ENCODE results near the gene RNF181.

Gene RNF181

GRCh38 chr2:85577386-85578242 is 17.9 kb upstream of the RNF181 start, which contains the start of gene VAMP8:
TSS of gene VAMP8 (plus strand) at chr2:85577586. CDS start at chr2:85577647, 61 bp downstream.
- 0 out of 2 replicates have a peak, but pooled peaks cover 2% of the 10 kb centered on the region for H3K27me3 ChIP-seq (ENCODE audit: control insufficient read depth, insufficient read depth, low read length)
- peaks cover 13% of the 10 kb centered on the region for H3K36me3 ChIP-seq (ENCODE audit: control insufficient read depth, insufficient read depth, low read length)
- no peaks in the 10 kb centered on the region for H3K9me3 ChIP-seq (ENCODE audit: control insufficient read depth, insufficient read depth, low read depth, low read length)
- H3K4me3 ChIP-seq (ENCODE audit: low read depth, low read length), result peak within 1 kb of the TSS; percentile 68
- H3K27ac ChIP-seq (ENCODE audit: low read depth, low read length), result peak within 1 kb of the TSS; percentile 85; the same call in 1 of the 2 replicates
- peak within 1 kb of the TSS; percentile 72 for H3K9ac ChIP-seq (ENCODE audit: low read length)
- peaks cover 33% of the 10 kb centered on the region for H3K4me1 ChIP-seq (ENCODE audit: control insufficient read depth, insufficient read depth, low read length)

DNA sequence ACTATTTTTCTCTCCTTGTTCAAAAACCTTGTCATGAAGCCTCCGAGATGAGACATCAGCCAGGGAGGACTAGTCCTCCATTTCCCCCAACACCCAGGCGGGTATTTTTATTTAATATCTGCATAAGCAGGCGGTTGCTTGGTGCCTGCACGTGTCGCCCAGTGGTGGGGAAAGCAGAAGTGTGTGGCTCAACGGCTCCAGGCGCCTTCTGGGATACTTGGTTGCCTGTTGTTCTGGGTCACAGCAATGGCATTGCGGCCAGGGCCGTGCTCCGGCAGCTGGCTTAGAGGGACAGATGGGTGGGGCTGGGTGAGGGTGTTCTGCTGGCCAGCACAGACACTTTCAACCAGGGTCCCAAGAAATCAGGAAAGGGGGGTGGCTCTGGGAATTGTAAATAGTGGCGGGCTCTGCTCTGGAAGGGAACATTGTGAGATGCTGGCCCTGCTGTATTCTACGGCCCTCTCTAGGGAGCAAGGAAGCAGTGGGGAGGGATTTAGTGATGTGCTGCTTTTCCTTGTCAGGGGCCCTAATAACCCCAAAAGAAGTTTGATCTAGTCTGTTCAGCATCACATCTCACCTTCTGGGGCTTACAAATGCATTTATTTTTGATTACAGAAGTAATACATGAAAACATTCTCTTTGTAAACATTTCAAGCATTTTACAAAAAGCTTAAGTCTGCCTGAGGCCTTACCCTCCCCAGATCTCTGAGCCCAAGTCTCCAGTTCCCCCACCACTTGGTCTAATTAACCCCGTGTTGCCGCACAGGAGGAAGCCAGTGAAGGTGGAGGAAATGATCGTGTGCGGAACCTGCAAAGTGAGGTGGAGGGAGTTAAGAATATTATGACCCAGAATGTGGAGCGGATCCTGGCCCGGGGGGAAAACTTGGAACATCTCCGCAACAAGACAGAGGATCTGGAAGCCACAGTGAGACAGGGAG is 17.0 kb upstream of the RNF181 start:
- Histone ChIP-seq H3K9me3 (ENCODE audit: control insufficient read depth, insufficient read depth, low read depth, low read length) (no peaks in the 10 kb centered on the region), H3K9ac (ENCODE audit: low read length) (peak overlapping the region; percentile 72), H3K27me3 (ENCODE audit: control insufficient read depth, insufficient read depth, low read length) (peaks cover under 1% of the 10 kb centered on the region; the same call in 1 of the 2 replicates), H3K4me3 (ENCODE audit: low read depth, low read length) (peak overlapping the region; percentile 68), H3K27ac (ENCODE audit: low read depth, low read length) (peak overlapping the region; percentile 85; the same call in 1 of the 2 replicates), H3K4me1 (ENCODE audit: control insufficient read depth, insufficient read depth, low read length) (peaks cover 31% of the 10 kb centered on the region), H3K36me3 (ENCODE audit: control insufficient read depth, insufficient read depth, low read length) (peaks cover 13% of the 10 kb centered on the region)

DNA sequence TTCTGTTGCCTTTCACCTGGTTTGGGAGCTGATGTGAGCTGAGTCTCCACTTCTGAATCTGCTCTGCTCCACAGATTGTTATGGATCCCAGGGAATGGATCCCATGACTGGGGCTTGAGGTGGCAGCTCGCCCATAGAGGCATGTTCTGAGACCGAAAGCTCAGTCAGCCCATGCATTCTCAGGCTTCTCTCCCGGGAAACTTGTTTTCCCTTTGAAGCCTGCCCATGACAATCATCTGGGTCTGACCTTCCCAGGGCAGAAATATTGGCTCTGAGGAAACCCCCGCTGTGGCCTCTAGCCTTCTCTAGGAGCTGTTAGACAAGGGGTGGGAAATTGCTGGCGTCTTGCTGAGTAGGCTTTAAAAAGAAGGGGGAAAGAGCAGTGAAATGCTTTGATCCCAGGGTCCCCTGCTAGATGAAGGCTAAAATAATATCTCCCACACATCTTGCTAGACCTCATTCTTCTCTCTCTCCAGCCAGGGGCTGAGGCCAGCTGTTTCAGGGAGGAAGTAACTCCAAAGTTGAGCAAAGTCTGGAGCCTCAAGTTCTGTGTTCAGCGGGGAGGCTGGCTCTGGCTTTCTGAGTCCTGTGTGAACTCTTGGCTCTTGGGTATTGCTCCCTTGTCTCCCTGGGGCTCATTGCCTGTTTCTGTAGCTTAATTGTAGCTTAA is 16.1 kb upstream of the RNF181 start:
- Histone ChIP-seq H3K4me1 (ENCODE audit: control insufficient read depth, insufficient read depth, low read length) (peaks cover 31% of the 10 kb centered on the region), H3K36me3 (ENCODE audit: control insufficient read depth, insufficient read depth, low read length) (peaks cover 13% of the 10 kb centered on the region), H3K9ac (ENCODE audit: low read length) (peak overlapping the region; percentile 72), H3K27ac (ENCODE audit: low read depth, low read length) (peak overlapping the region; percentile 85; the same call in 1 of the 2 replicates), H3K9me3 (ENCODE audit: control insufficient read depth, insufficient read depth, low read depth, low read length) (no peaks in the 10 kb centered on the region), H3K4me3 (ENCODE audit: low read depth, low read length) (peak overlapping the region; percentile 68; the same call in 1 of the 2 replicates), H3K27me3 (ENCODE audit: control insufficient read depth, insufficient read depth, low read length) (peaks cover 8% of the 10 kb centered on the region; the same call in 1 of the 2 replicates)

DNA sequence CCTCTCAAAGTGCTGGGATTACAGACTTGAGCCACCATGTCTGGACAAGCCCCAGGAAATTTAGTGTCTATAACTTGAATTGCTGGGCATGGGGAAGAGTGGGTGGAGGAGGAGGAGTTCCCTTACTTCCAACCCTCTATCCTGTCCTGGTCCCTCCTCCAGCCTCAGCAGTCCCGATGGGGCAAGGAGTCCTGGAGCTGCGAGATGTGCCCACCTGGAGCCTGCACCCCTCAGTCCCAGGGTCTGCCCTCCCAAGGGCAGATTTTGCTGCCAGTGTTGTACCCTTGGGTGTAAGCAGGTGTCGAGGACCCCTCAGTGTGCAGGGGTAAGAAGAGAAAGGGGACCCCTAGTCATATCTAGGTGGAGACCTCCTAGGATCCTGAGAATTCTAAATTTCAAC is 15.3 kb upstream of the RNF181 start:
- Histone ChIP-seq H3K27ac (ENCODE audit: low read depth, low read length) (peak overlapping the region; percentile 85; the same call in 1 of the 2 replicates), H3K9ac (ENCODE audit: low read length) (peak overlapping the region; percentile 72), H3K36me3 (ENCODE audit: control insufficient read depth, insufficient read depth, low read length) (peaks cover 13% of the 10 kb centered on the region), H3K27me3 (ENCODE audit: control insufficient read depth, insufficient read depth, low read length) (peaks cover 17% of the 10 kb centered on the region; the same call in 1 of the 2 replicates), H3K4me3 (ENCODE audit: low read depth, low read length) (peak overlapping the region; percentile 68; the same call in 1 of the 2 replicates), H3K9me3 (ENCODE audit: control insufficient read depth, insufficient read depth, low read depth, low read length) (no peaks in the 10 kb centered on the region), H3K4me1 (ENCODE audit: control insufficient read depth, insufficient read depth, low read length) (peaks cover 39% of the 10 kb centered on the region)

DNA sequence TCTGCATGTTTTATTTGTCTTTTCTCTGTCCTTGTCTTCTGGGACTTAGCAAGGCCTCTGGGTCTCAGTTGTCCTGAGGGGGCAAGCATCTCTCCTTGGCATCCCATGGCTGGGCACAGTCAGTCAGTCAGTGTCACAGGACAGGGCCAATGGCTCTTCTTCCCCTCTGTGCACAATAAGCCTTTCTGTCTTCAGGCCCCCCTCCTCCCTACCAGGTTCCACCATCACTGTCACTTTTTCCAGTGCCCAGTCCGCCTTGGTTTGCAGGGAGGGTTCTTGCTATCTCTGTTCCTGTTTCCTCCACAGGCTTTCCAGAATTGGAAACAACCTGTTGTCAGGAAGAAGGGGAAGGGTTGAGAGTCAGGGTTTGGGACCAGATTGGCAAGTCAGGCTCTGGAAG is 13.1 kb upstream of the RNF181 start:
- Histone ChIP-seq H3K9me3 (ENCODE audit: control insufficient read depth, insufficient read depth, low read depth, low read length) (no peaks in the 10 kb centered on the region), H3K9ac (ENCODE audit: low read length) (no peak overlapping the region), H3K4me3 (ENCODE audit: low read depth, low read length) (no peak overlapping the region), H3K27me3 (ENCODE audit: control insufficient read depth, insufficient read depth, low read length) (peaks cover 17% of the 10 kb centered on the region; the same call in 1 of the 2 replicates), H3K4me1 (ENCODE audit: control insufficient read depth, insufficient read depth, low read length) (peaks cover 42% of the 10 kb centered on the region), H3K27ac (ENCODE audit: low read depth, low read length) (no peak overlapping the region), H3K36me3 (ENCODE audit: control insufficient read depth, insufficient read depth, low read length) (peaks cover 13% of the 10 kb centered on the region)

- Histone ChIP-seq H3K27ac (ENCODE audit: low read depth, low read length) (no peak overlapping the region), H3K4me1 (ENCODE audit: control insufficient read depth, insufficient read depth, low read length) (peaks cover 32% of the 10 kb centered on the region), H3K4me3 (ENCODE audit: low read depth, low read length) (peak overlapping the region; percentile 60)
Observed at GRCh38 chr2:85583667-85584353, 11.7 kb upstream of the RNF181 start.

DNA sequence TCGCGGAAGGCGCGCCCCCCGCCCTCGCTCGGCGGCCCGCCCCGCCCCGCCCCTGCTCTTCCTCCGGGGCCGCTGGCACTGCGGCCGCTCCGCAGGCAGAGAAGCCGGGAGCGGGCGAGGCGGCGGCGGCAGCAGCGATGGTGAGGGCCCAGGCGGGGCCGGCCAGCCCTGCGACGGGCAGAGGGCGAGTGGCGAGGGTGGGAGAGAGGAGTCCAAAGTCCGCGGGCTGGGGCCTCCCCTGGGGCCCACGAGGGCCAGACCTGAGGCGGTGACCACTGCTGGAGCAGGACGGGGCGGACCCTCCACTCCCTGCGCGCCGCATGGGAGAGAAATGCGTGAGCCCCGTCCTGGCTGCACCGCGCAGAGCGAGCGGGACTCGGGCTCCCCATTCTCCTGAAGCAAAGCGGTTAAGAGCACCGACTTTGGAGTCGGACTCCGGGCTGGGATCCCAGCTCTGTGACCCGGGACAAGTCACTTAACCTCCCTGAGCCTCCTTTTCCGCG is 11.1 kb upstream of the RNF181 start, which contains the start of gene VAMP5:
VAMP5 (plus strand) TSS at position 78 of the 503 bp plus-strand sequence; CDS start at position 138, 60 bp downstream.
- Histone ChIP-seq H3K4me1 (ENCODE audit: control insufficient read depth, insufficient read depth, low read length) (peaks cover 26% of the 10 kb centered on the region), H3K27me3 (ENCODE audit: control insufficient read depth, insufficient read depth, low read length) (peaks cover 17% of the 10 kb centered on the region; the same call in 1 of the 2 replicates), H3K27ac (ENCODE audit: low read depth, low read length) (peak within 1 kb of the TSS; percentile 41; the same call in 1 of the 2 replicates), H3K36me3 (ENCODE audit: control insufficient read depth, insufficient read depth, low read length) (peaks cover 13% of the 10 kb centered on the region), H3K9me3 (ENCODE audit: control insufficient read depth, insufficient read depth, low read depth, low read length) (no peaks in the 10 kb centered on the region), H3K9ac (ENCODE audit: low read length) (peak within 1 kb of the TSS; percentile 49), H3K4me3 (ENCODE audit: low read depth, low read length) (peak within 1 kb of the TSS; percentile 60)

More at GRCh38 chr2:85583667-85584353, 11.7 kb upstream of the RNF181 start:
- H3K27me3 ChIP-seq (ENCODE audit: control insufficient read depth, insufficient read depth, low read length), result peaks cover 17% of the 10 kb centered on the region; the same call in 1 of the 2 replicates
- H3K9ac ChIP-seq (ENCODE audit: low read length), result no peak overlapping the region
- no peaks in the 10 kb centered on the region for H3K9me3 ChIP-seq (ENCODE audit: control insufficient read depth, insufficient read depth, low read depth, low read length)
- H3K36me3 ChIP-seq (ENCODE audit: control insufficient read depth, insufficient read depth, low read length), result peaks cover 13% of the 10 kb centered on the region

DNA sequence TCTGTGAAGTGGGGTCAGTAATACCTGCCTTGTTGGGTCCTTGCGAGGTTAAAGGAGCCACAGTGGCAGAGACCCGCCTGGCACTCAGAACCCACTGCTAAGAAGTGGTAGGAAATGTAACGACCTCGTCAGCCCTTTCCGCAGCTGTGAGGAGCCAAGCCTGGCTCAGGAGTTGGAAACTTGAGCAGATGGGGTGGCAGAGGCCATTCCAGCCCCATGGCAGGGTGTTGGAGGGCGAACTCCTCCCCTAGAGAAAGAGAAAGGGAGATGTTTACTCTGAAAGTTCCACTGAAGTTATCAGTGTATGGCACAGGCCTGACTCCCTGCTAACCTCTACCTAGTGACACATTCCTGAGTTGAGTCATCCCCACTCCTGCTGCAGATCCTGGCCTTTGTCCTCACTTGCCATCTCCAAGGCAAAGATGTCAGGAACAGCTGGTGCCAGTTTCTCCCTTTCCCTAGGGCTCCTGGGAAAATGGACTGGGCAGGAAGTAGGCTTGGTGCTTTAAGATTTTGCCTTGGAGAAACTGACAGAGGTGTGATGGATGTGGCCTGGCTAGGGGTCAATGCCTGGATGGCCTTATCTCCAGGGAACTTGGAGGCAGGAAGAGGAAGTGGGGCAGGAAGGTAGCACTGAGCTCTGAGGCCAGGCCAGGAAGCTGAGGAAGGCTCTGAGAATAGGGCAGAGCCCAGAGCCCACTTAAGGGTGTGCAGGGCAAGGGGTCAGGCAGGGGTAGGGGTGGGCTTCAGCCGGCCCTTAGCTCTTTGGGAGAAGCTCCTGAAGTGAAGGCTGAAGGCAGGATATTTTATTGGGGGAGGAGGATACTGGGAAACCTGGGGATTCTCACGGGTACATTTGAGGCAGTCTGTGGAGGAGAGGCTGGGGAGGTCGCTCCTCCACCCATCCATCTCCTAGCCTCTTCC is 10.4 kb upstream of the RNF181 start:
- Histone ChIP-seq H3K27ac (ENCODE audit: low read depth, low read length) (peak overlapping the region; percentile 41; the same call in 1 of the 2 replicates), H3K36me3 (ENCODE audit: control insufficient read depth, insufficient read depth, low read length) (peaks cover 13% of the 10 kb centered on the region), H3K4me1 (ENCODE audit: control insufficient read depth, insufficient read depth, low read length) (peaks cover 19% of the 10 kb centered on the region), H3K27me3 (ENCODE audit: control insufficient read depth, insufficient read depth, low read length) (peaks cover 17% of the 10 kb centered on the region; the same call in 1 of the 2 replicates), H3K4me3 (ENCODE audit: low read depth, low read length) (peak overlapping the region; percentile 60), H3K9me3 (ENCODE audit: control insufficient read depth, insufficient read depth, low read depth, low read length) (no peaks in the 10 kb centered on the region), H3K9ac (ENCODE audit: low read length) (peak overlapping the region; percentile 49)

DNA sequence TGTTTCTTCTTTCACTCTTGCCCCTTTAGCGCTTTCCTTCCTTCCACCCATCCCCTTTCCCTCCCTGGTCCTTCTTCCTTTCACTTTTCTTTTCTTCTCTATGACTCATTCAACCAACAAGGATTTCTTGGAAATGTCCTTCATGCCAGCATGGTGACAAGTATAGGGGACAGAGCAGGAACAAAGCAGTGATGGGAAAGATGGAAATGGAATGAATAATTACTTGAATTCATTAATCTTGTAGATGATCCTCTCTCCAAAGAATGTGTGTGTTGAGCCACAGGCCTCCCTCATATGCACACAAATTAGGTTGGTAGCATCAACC is 9.8 kb upstream of the RNF181 start:
- Histone ChIP-seq H3K36me3 (ENCODE audit: control insufficient read depth, insufficient read depth, low read length) (peaks cover 13% of the 10 kb centered on the region), H3K4me3 (ENCODE audit: low read depth, low read length) (no peak overlapping the region), H3K9ac (ENCODE audit: low read length) (no peak overlapping the region), H3K27ac (ENCODE audit: low read depth, low read length) (no peak overlapping the region), H3K9me3 (ENCODE audit: control insufficient read depth, insufficient read depth, low read depth, low read length) (no peaks in the 10 kb centered on the region), H3K27me3 (ENCODE audit: control insufficient read depth, insufficient read depth, low read length) (peaks cover 17% of the 10 kb centered on the region; the same call in 1 of the 2 replicates), H3K4me1 (ENCODE audit: control insufficient read depth, insufficient read depth, low read length) (peaks cover 16% of the 10 kb centered on the region)
